ENCODE data around the gene ADRM1. TPM values are rescaled to one million over a fixed set of nuclear protein-coding genes. Genes with fewer than 3 reads are reported as not detected.

ADRM1 gene
- total and polyA plus RNA-seq, 10 of the 15 experiments (the other 5 are each of a cell fraction or from before 2014, with no cell fraction given): 3.4 to 213 (median 95.9) TPM

DNA sequence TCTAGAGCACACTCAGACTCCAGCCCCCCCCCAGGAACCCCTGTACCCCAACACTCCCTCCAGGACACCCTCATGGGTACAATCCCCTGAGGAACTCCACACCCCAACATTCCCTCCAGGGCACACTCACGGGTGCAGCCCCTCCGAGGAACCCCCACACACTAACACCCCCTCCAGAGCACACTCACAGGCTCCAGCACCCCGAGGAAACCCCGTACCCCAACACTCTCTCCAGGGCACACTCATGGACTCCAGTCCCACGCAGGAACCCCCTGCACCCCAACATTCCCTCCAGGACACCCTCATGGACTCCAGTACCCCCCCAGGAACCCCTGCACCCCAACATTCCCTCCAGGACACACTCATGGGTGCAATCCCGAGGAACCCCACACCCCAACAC lies 32.7 kb downstream of the ADRM1 start:
- no peak overlapping the region for H3K9ac ChIP-seq (ENCODE audit: control insufficient read depth, insufficient read depth, low read length)
- H3K4me1 ChIP-seq (ENCODE audit: control insufficient read depth, insufficient read depth, low read length): peaks cover 35% of the 10 kb centered on the region
- no peaks in the 10 kb centered on the region for H3K79me2 ChIP-seq (ENCODE audit: control insufficient read depth, insufficient read depth, low read length)

More for the DNA sequence above, 32.7 kb downstream of the ADRM1 start:
- ATAC-seq: no peak
- intact Hi-C loops (cut with micrococcal nuclease; ENCODE audit: unreplicated experiment) (no loop called here), in situ Hi-C loops (cut with MboI) (no loop called here)
- ChIA-PET RAD21 (ENCODE audit: unreplicated experiment) (no interaction called here), SMC1A (ENCODE audit: uncharacterized antibody, unreplicated experiment) (no interaction called here), POLR2A (no interaction called here), CTCF (no interaction called here)
- no TSS peak for BruUV-seq (replicated peaks)
- no peak overlapping the region for H3K27ac ChIP-seq (ENCODE audit: control insufficient read depth, insufficient read depth)
- no peaks in the 10 kb centered on the region for H3K9me3 ChIP-seq (replicated peaks; ENCODE audit: control insufficient read depth, insufficient read depth, low read length)
- no peak for FAIRE-seq
- H4K20me1 ChIP-seq (ENCODE audit: control insufficient read depth, insufficient read depth): no peaks in the 10 kb centered on the region
- no peak overlapping the region for H2AFZ ChIP-seq (ENCODE audit: control insufficient read depth, low read depth, low read length)
- H3K4me2 ChIP-seq (ENCODE audit: control insufficient read depth, insufficient read depth): no peak overlapping the region
- no peaks in the 10 kb centered on the region for H3K27me3 ChIP-seq (replicated peaks in 1 of 2; ENCODE audit: control insufficient read depth in 2 of 2, insufficient read depth in 2 of 2, low read length in 1 of 2)
- no peak overlapping the region for H3K4me3 ChIP-seq
- no peak for TF ChIP-seq NFXL1 (IDR thresholded peaks at IDR 0.05; ENCODE audit: borderline replicate concordance)
- TF ChIP-seq ESRRA (IDR thresholded peaks at IDR 0.05; ENCODE audit: low read length): no peak
- TF ChIP-seq ZNF622 (IDR thresholded peaks at IDR 0.05): no peak
- no peak for TF ChIP-seq STAT1 (conservative IDR thresholded peaks at IDR 0.05)
- TF ChIP-seq RFX5 (IDR thresholded peaks at IDR 0.05; ENCODE audit: low read depth, low read length): no peak
- TF ChIP-seq CHD2 (IDR thresholded peaks at IDR 0.05; ENCODE audit: borderline replicate concordance, low read depth, low read length): no peak
- TF ChIP-seq CHD1 (IDR thresholded peaks at IDR 0.05; ENCODE audit: low read depth, low read length): no peak
- TF ChIP-seq, protein P1, sequence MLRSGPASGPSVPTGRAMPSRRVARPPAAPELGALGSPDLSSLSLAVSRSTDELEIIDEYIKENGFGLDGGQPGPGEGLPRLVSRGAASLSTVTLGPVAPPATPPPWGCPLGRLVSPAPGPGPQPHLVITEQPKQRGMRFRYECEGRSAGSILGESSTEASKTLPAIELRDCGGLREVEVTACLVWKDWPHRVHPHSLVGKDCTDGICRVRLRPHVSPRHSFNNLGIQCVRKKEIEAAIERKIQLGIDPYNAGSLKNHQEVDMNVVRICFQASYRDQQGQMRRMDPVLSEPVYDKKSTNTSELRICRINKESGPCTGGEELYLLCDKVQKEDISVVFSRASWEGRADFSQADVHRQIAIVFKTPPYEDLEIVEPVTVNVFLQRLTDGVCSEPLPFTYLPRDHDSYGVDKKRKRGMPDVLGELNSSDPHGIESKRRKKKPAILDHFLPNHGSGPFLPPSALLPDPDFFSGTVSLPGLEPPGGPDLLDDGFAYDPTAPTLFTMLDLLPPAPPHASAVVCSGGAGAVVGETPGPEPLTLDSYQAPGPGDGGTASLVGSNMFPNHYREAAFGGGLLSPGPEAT (IDR thresholded peaks at IDR 0.05; ENCODE audit: low read depth): no peak
- TF ChIP-seq NR2F1 (conservative IDR thresholded peaks at IDR 0.05): no peak
- TF ChIP-seq, protein P2, sequence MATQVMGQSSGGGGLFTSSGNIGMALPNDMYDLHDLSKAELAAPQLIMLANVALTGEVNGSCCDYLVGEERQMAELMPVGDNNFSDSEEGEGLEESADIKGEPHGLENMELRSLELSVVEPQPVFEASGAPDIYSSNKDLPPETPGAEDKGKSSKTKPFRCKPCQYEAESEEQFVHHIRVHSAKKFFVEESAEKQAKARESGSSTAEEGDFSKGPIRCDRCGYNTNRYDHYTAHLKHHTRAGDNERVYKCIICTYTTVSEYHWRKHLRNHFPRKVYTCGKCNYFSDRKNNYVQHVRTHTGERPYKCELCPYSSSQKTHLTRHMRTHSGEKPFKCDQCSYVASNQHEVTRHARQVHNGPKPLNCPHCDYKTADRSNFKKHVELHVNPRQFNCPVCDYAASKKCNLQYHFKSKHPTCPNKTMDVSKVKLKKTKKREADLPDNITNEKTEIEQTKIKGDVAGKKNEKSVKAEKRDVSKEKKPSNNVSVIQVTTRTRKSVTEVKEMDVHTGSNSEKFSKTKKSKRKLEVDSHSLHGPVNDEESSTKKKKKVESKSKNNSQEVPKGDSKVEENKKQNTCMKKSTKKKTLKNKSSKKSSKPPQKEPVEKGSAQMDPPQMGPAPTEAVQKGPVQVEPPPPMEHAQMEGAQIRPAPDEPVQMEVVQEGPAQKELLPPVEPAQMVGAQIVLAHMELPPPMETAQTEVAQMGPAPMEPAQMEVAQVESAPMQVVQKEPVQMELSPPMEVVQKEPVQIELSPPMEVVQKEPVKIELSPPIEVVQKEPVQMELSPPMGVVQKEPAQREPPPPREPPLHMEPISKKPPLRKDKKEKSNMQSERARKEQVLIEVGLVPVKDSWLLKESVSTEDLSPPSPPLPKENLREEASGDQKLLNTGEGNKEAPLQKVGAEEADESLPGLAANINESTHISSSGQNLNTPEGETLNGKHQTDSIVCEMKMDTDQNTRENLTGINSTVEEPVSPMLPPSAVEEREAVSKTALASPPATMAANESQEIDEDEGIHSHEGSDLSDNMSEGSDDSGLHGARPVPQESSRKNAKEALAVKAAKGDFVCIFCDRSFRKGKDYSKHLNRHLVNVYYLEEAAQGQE (IDR thresholded peaks at IDR 0.05; ENCODE audit: low read depth, low read length): no peak
- TF ChIP-seq HDAC6 (IDR thresholded peaks at IDR 0.05; ENCODE audit: unreplicated experiment): no peak
- TF ChIP-seq, protein P3, sequence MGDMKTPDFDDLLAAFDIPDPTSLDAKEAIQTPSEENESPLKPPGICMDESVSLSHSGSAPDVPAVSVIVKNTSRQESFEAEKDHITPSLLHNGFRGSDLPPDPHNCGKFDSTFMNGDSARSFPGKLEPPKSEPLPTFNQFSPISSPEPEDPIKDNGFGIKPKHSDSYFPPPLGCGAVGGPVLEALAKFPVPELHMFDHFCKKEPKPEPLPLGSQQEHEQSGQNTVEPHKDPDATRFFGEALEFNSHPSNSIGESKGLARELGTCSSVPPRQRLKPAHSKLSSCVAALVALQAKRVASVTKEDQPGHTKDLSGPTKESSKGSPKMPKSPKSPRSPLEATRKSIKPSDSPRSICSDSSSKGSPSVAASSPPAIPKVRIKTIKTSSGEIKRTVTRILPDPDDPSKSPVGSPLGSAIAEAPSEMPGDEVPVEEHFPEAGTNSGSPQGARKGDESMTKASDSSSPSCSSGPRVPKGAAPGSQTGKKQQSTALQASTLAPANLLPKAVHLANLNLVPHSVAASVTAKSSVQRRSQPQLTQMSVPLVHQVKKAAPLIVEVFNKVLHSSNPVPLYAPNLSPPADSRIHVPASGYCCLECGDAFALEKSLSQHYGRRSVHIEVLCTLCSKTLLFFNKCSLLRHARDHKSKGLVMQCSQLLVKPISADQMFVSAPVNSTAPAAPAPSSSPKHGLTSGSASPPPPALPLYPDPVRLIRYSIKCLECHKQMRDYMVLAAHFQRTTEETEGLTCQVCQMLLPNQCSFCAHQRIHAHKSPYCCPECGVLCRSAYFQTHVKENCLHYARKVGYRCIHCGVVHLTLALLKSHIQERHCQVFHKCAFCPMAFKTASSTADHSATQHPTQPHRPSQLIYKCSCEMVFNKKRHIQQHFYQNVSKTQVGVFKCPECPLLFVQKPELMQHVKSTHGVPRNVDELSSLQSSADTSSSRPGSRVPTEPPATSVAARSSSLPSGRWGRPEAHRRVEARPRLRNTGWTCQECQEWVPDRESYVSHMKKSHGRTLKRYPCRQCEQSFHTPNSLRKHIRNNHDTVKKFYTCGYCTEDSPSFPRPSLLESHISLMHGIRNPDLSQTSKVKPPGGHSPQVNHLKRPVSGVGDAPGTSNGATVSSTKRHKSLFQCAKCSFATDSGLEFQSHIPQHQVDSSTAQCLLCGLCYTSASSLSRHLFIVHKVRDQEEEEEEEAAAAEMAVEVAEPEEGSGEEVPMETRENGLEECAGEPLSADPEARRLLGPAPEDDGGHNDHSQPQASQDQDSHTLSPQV (IDR thresholded peaks at IDR 0.05): no peak
- TF ChIP-seq CEBPB (IDR thresholded peaks at IDR 0.05; ENCODE audit: borderline replicate concordance in 1 of 2, low read depth in 2 of 2, low read length in 2 of 2): no peak
- WGBS (ENCODE audit: insufficient coverage, insufficient replicate concordance, low lambda C conversion rate, missing lambda C conversion rate): 78% methylated on average over 6 of the region's 6 CpGs
- DNase-seq (ENCODE audit: low read depth, low spot score): no peak
- no peaks in the 10 kb centered on the region for H3K36me3 ChIP-seq (ENCODE audit: control insufficient read depth in 2 of 2, insufficient read depth in 2 of 2, low read length in 1 of 2)
